SK-N-MC (cell line): Measurements from ENCODE around the gene TMEM120B.

Experiments used
- EZH2 ChIP-seq: fragments of 200-600 bp; sonication (generic); IDR thresholded peaks from one replicate; pipeline ENCODE4 v1.6.1; 2017; ENCODE audit warnings: antibody characterized with exemption
- FOXP2 ChIP-seq: optimal IDR thresholded peaks from 2 replicates; pipeline ENCODE3; 2011; ENCODE audit warnings: mild to moderate bottlenecking, moderate library complexity; ENCODE audit not compliant: insufficient read depth; ENCODE audit errors: extremely low read length, control extremely low read depth
- POLR2AphosphoS5 ChIP-seq: IDR thresholded peaks from 2 replicates; pipeline ENCODE4 v1.6.1; 2012; ENCODE audit warnings: mild to moderate bottlenecking, low read depth, low read length, borderline replicate concordance

- no peak for TF ChIP-seq POLR2AphosphoS5
- TF ChIP-seq EZH2, result no peak
- TF ChIP-seq FOXP2, result no peak
Measured at GRCh38 chr12:121663610-121663929, 49.0 kb upstream of the TMEM120B start.
